Measurements from ENCODE around the gene MICAL1. TPM values are rescaled to one million over a fixed set of nuclear protein-coding genes. Genes with fewer than 3 reads are reported as not detected.

Gene MICAL1
- total and polyA plus RNA-seq, 3 experiments from 2014 or later, result 18.8 to 34.7 (median 33.2) TPM

- no peak overlapping the region for H3K4me3 Mint-ChIP-seq
Observed at GRCh38 chr6:109411034-109411433, 44.5 kb downstream of the MICAL1 start.

GRCh38 chr6:109406196-109406595, 49.4 kb downstream of the MICAL1 start:
- no peaks in the 10 kb centered on the region for H3K27me3 ChIP-seq (ENCODE audit: insufficient read depth, low read length, poor library complexity, severe bottlenecking)
- no peaks in the 10 kb centered on the region for H3K4me1 Mint-ChIP-seq
- no peaks in the 10 kb centered on the region for H3K4me1 ChIP-seq (ENCODE audit: insufficient read depth, low read length)
- no peak overlapping the region for H3K4me3 ChIP-seq (ENCODE audit: low read length)
- H3K27ac ChIP-seq (ENCODE audit: low read depth, low read length), result no peak overlapping the region
- no peak overlapping the region for H3K4me3 Mint-ChIP-seq
- no peaks in the 10 kb centered on the region for H3K9me3 ChIP-seq (ENCODE audit: low read length)
- H3K27ac Mint-ChIP-seq, result no peak overlapping the region
- CTCF ChIA-PET, result no interaction called here
- H3K36me3 Mint-ChIP-seq, result peaks cover 0 to 2% (median 0%) of the 10 kb centered on the region in 3 donors
- peaks cover 0 to 5% (median 1%) of the 10 kb centered on the region in 5 donors for H3K9me3 Mint-ChIP-seq
- H3K27me3 Mint-ChIP-seq, result peaks cover 3 to 19% of the 10 kb centered on the region in 2 donors
- DNase-seq, result no peak
- POLR2A ChIA-PET, result no interaction called here
- no peaks in the 10 kb centered on the region for H3K36me3 ChIP-seq (ENCODE audit: insufficient read depth, low read length)

More at GRCh38 chr6:109411034-109411433, 44.5 kb downstream of the MICAL1 start:
- Mint-ChIP-seq H3K4me1 (no peaks in the 10 kb centered on the region), H3K36me3 (peaks cover 0 to 2% (median 0%) of the 10 kb centered on the region in 3 donors), H3K27ac (no peak overlapping the region), H3K27me3 (peaks cover 0 to 15% of the 10 kb centered on the region in 2 donors), H3K9me3 (peaks cover 0 to 5% (median 1%) of the 10 kb centered on the region in 5 donors)
- no peaks in the 10 kb centered on the region for H3K36me3 ChIP-seq (ENCODE audit: insufficient read depth, low read length)
- H3K27ac ChIP-seq (ENCODE audit: low read depth, low read length), result no peak overlapping the region
- CTCF ChIA-PET, result no interaction called here
- POLR2A ChIA-PET, result no interaction called here
- DNase-seq, result no peak
- no peaks in the 10 kb centered on the region for H3K27me3 ChIP-seq (ENCODE audit: insufficient read depth, low read length, poor library complexity, severe bottlenecking)
- H3K4me3 ChIP-seq (ENCODE audit: low read length), result no peak overlapping the region
- no peaks in the 10 kb centered on the region for H3K9me3 ChIP-seq (ENCODE audit: low read length)
- H3K4me1 ChIP-seq (ENCODE audit: insufficient read depth, low read length), result no peaks in the 10 kb centered on the region

GRCh38 chr6:109397020-109397419, 58.6 kb downstream of the MICAL1 start:
- Mint-ChIP-seq H3K36me3 (no peaks in the 10 kb centered on the region), H3K27me3 (no peaks in the 10 kb centered on the region), H3K27ac (no peak overlapping the region), H3K4me1 (no peaks in the 10 kb centered on the region), H3K9me3 (no peaks in the 10 kb centered on the region), H3K4me3 (no peak overlapping the region)
- Histone ChIP-seq H3K27ac (ENCODE audit: low read depth, low read length) (no peak overlapping the region), H3K9me3 (ENCODE audit: low read length) (no peaks in the 10 kb centered on the region), H3K36me3 (ENCODE audit: insufficient read depth, low read length) (no peaks in the 10 kb centered on the region), H3K27me3 (ENCODE audit: insufficient read depth, low read length, poor library complexity, severe bottlenecking) (no peaks in the 10 kb centered on the region), H3K4me3 (ENCODE audit: low read length) (no peak overlapping the region), H3K4me1 (ENCODE audit: insufficient read depth, low read length) (no peaks in the 10 kb centered on the region)
- no peak for DNase-seq
- CTCF ChIA-PET, result interaction anchor here (1.6 to 2.3 kb wide), 2 partner anchors 13 to 209 kb away, joined by 3 to 8 read pairs; no protein-coding TSS in a partner anchor
- POLR2A ChIA-PET, result interaction anchor here (2.3 kb wide), 1 partner anchor 14 kb away, joined by 6 read pairs; the partner anchor contains the start of gene CD164

GRCh38 chr6:109396046-109396718, 59.4 kb downstream of the MICAL1 start:
- Histone ChIP-seq H3K27ac (ENCODE audit: low read depth, low read length) (no peak overlapping the region), H3K4me1 (ENCODE audit: insufficient read depth, low read length) (no peaks in the 10 kb centered on the region), H3K4me3 (ENCODE audit: low read length) (no peak overlapping the region), H3K27me3 (ENCODE audit: insufficient read depth, low read length, poor library complexity, severe bottlenecking) (no peaks in the 10 kb centered on the region), H3K9me3 (ENCODE audit: low read length) (no peaks in the 10 kb centered on the region), H3K36me3 (ENCODE audit: insufficient read depth, low read length) (no peaks in the 10 kb centered on the region)
- no peaks in the 10 kb centered on the region for H3K36me3 Mint-ChIP-seq
- ChIA-PET CTCF (interaction anchor here (1.6 to 2.3 kb wide), 2 partner anchors 12 to 208 kb away, joined by 3 to 8 read pairs; no protein-coding TSS in a partner anchor), POLR2A (interaction anchor here (2.3 kb wide), 1 partner anchor 14 kb away, joined by 6 read pairs; the partner anchor contains the start of gene CD164)
- no peak overlapping the region for H3K4me3 Mint-ChIP-seq
- no peaks in the 10 kb centered on the region for H3K9me3 Mint-ChIP-seq
- no peak for DNase-seq
- no peak overlapping the region for H3K27ac Mint-ChIP-seq
- H3K27me3 Mint-ChIP-seq, result no peaks in the 10 kb centered on the region
- H3K4me1 Mint-ChIP-seq, result no peaks in the 10 kb centered on the region

Other genes with a start within 250 kb of the MICAL1 start
- 100 to 1,000 TPM; 246 to 259 TPM for gene CD164, start 73.3 kb downstream of the MICAL1 start, total RNA-seq
- gene CD164, start 73.3 kb downstream of the MICAL1 start, polyA plus RNA-seq, result 291 TPM
- gene PPIL6, start 15.1 kb downstream of the MICAL1 start, total RNA-seq, result under 1 TPM in 1 of 2 experiments, not detected in 1; 0.13 TPM
- 0.46 TPM for gene PPIL6, start 15.1 kb downstream of the MICAL1 start, polyA plus RNA-seq
- gene SMPD2, start 15.0 kb downstream of the MICAL1 start, total RNA-seq, result 10 to 100 TPM; 15.1 to 15.8 TPM
- gene SMPD2, start 15.0 kb downstream of the MICAL1 start, polyA plus RNA-seq, result 9.4 TPM
- gene ZBTB24, start 27.4 kb upstream of the MICAL1 start, total RNA-seq, result 10 to 100 TPM; 19.5 to 19.9 TPM
- 7.5 TPM for gene ZBTB24, start 27.4 kb upstream of the MICAL1 start, polyA plus RNA-seq
- 1 to 10 TPM; 5.1 to 5.6 TPM for gene AK9, start 235.4 kb upstream of the MICAL1 start, total RNA-seq
- gene AK9, start 235.4 kb upstream of the MICAL1 start, polyA plus RNA-seq, result 6.8 TPM
- gene FIG4, start 235.5 kb upstream of the MICAL1 start, total RNA-seq, result 10 to 100 TPM; 11.2 to 13.2 TPM
- 16.4 TPM for gene FIG4, start 235.5 kb upstream of the MICAL1 start, polyA plus RNA-seq